ENCODE measurements around the gene OR5H14.

- TF ChIP-seq MYC (IDR thresholded peaks at IDR 0.05; ENCODE audit: low read depth, low read length) (no peak), CTCF (IDR thresholded peaks at IDR 0.05; ENCODE audit: low read depth, low read length) (no peak)
Observed at GRCh38 chr3:98185180-98185579, 37.9 kb downstream of the OR5H14 start.

Data from NB4 (cell line).